Inferior parietal cortex (tissue), 1 donor: ENCODE results near the gene FGFR3.
A peak's percentile ranks its signal among the peaks of the same experiment; 100 is the strongest.

ENCODE experiments used
- DNase-seq: peaks from one replicate; pipeline ENCODE4 v3.0.0-alpha.2; 2016; ENCODE audit errors: extremely low spot score

Gene FGFR3

GRCh38 chr4:1792832-1793495, at the start of gene FGFR3:
Gene FGFR3 (plus strand): TSS chr4:1793293. CDS start chr4:1793935, 642 bp downstream.
- DNase-seq: no peak

- no peak for DNase-seq
Observed at GRCh38 chr4:1743551-1743950, 49.5 kb upstream of the FGFR3 start.

GRCh38 chr4:1743975-1744374, 49.1 kb upstream of the FGFR3 start:
- no peak for DNase-seq

- DNase-seq: no peak
Observed at GRCh38 chr4:1744552-1744951, 48.5 kb upstream of the FGFR3 start.

- no peak for DNase-seq
Observed at GRCh38 chr4:1745165-1745564, 47.9 kb upstream of the FGFR3 start.

- no peak for DNase-seq
Observed at GRCh38 chr4:1745697-1746096, 47.4 kb upstream of the FGFR3 start.

- peak; percentile 47 for DNase-seq
Observed at GRCh38 chr4:1746265-1746691, 46.8 kb upstream of the FGFR3 start.

- no peak for DNase-seq
Observed at GRCh38 chr4:1746919-1747602, 46.0 kb upstream of the FGFR3 start.

- no peak for DNase-seq
Observed at GRCh38 chr4:1747603-1747967, 45.5 kb upstream of the FGFR3 start.

- DNase-seq: peak; percentile 46
Observed at GRCh38 chr4:1748465-1748995, 44.6 kb upstream of the FGFR3 start.

- DNase-seq: no peak
Observed at GRCh38 chr4:1749370-1749769, 43.7 kb upstream of the FGFR3 start.

- DNase-seq: no peak
Observed at GRCh38 chr4:1749826-1750225, 43.3 kb upstream of the FGFR3 start.

- no peak for DNase-seq
Observed at GRCh38 chr4:1750381-1751154, 42.5 kb upstream of the FGFR3 start.

GRCh38 chr4:1751155-1751918, 41.8 kb upstream of the FGFR3 start:
- no peak for DNase-seq

GRCh38 chr4:1751919-1752283, 41.2 kb upstream of the FGFR3 start:
- DNase-seq: no peak

- DNase-seq: no peak
Observed at GRCh38 chr4:1752284-1753041, 40.6 kb upstream of the FGFR3 start.

GRCh38 chr4:1753294-1753696, 39.8 kb upstream of the FGFR3 start:
- DNase-seq: no peak

GRCh38 chr4:1753697-1754311, 39.3 kb upstream of the FGFR3 start:
- DNase-seq: no peak

GRCh38 chr4:1754336-1754735, 38.8 kb upstream of the FGFR3 start:
- DNase-seq: no peak

- no peak for DNase-seq
Observed at GRCh38 chr4:1755297-1755696, 37.8 kb upstream of the FGFR3 start.

- DNase-seq: no peak
Observed at GRCh38 chr4:1756079-1756478, 37.0 kb upstream of the FGFR3 start.
